Posterior cingulate gyrus (tissue), 11 donors: Measurements from ENCODE around the gene DIP2C.
"Not testable (repeated sequence)": the region's sequence is repeated elsewhere in the genome, so short reads cannot be mapped to it uniquely, and the experiment has no call there.

Source experiments
- DNase-seq, 10 donors: peaks; one replicate each; pipeline versions ENCODE4 v3.0.0 to v3.0.0-alpha.2; 2020 to 2021; ENCODE audit warnings: mixed read lengths in 3 of 10
- intact Hi-C: fragments of 100-400 bp; cut with DNase I; formaldehyde crosslinking; loops from one replicate; pipeline ENCODE4 v1.15.1; 2023

DIP2C gene

GRCh38 chr10:593421-593820, 96.0 kb downstream of the DIP2C start:
- DNase-seq, result peak in 2 of 10 donors; percentile 35 to 43
- intact Hi-C loops, result no loop called here

DNA sequence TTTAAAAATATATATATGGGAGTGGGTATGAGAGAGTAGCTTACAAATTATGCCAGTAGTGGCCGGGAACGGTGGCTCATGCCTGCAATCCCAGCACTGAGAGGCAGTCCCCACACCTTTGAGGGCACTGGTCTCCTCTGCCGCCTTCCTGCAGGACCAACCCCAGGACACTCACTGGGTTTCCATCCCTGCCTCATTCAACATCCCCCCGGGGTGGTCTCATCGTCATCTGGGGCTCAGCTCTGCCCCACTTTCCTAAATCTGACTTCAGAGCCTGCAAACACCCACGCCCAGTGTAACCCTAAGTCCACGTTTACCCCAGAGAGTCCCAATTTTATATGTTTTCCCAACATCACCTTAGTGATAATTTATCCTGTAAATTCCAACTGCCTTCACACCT, 96.5 kb downstream of the DIP2C start:
- intact Hi-C loops, result no loop called here
- peak in 2 of 10 donors; percentile 42 to 74 for DNase-seq

DNA sequence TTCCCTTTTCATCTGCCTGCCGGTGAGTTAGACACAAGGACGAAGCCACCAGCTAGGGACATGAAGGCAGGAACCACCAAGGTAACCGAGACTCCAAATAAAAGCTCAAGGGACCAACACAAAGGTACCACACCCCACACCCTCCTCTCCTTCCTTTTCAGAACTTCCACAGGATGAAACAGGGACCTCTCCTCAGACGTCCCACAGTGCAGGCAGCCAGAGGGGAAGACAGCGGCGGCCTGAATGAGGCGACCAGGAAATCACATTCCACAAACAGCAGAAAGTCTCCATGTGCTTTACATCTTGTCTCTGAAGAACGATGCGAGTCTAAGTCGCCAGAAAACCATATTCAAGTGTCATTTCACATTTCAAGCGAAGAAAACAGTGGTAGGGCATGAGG, 97.8 kb downstream of the DIP2C start:
- DNase-seq, result peak in 2 of 10 donors; percentile 20 to 29
- intact Hi-C loops, result no loop called here

GRCh38 chr10:590721-591120, 98.7 kb downstream of the DIP2C start:
- DNase-seq, result peak in 2 of 10 donors; percentile 28 to 54
- intact Hi-C loops, result no loop called here

- DNase-seq, result peak in 2 of 10 donors; percentile 18 to 59
- intact Hi-C loops, result no loop called here
Measured at GRCh38 chr10:589961-590680, 99.3 kb downstream of the DIP2C start.

DNA sequence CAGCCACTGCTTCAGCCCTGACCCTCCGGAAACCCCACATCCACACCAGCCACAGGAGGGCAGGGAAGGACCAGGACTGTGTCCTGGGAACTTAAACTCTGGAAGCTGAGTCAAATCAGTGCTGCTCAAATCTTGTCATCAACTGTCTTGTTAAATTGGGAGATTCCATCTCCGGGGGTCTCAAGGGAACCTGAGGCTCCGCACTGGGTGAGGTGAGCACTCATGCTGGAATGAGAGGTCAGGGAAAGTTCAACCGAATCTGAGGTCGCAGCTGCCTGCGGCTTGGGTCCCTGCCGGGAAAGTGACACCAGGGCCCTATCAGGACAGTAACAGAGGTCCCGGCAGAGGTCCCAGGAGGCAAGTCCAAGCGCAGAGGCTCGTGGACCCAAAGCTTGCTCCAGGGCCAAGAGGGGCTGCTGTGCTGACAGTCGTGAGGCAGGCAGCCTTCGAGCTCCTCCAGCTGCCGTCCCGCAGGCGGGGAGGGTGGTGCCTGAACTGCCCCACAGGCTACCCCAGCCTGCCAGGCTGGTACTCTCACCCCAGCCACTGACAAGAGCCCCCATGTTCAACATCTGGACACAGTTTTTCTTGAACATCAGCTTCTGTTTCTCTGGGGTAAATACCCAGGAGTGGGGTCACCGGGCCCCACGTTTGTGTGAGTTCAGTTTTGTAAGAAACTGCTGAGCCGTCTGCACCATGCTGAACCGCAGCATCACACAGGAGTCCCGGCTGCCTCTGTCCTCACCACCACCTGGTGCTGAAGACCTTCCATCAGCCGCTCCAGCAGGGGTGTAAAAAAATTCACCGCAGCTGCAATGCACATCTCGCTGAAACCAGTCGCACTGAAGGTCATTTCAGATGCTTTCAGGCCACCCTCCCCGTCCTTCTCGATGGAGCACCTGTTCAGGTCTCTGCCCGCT, 101.0 kb downstream of the DIP2C start:
- DNase-seq, result peak in 2 of 10 donors; percentile 77 to 82
- intact Hi-C loops, result no loop called here

GRCh38 chr10:586716-587115, 102.8 kb downstream of the DIP2C start:
- peak in 1 of 10 donors; percentile 39 for DNase-seq
- intact Hi-C loops, result no loop called here

DNA sequence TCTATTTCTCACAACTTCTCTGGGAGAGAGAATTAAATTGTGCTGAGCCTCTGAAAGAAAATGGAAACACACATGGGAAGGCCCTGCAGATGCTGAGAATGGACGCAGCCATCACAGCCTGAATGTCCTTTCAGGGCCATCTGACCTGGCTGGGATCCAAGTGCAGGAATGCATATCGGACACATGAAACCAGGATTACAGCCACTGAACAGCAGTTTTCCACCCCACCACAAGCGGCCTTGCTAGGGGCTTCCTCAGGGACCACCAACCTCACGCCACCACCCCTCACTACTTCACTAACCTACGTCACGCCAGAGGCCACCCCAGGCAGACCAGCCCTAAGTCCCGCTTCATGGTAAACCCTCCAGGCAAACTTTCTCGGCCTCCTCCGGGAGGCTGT, 103.3 kb downstream of the DIP2C start:
- intact Hi-C loops, result no loop called here
- DNase-seq, result peak in 2 of 10 donors; percentile 55 to 76

DNA sequence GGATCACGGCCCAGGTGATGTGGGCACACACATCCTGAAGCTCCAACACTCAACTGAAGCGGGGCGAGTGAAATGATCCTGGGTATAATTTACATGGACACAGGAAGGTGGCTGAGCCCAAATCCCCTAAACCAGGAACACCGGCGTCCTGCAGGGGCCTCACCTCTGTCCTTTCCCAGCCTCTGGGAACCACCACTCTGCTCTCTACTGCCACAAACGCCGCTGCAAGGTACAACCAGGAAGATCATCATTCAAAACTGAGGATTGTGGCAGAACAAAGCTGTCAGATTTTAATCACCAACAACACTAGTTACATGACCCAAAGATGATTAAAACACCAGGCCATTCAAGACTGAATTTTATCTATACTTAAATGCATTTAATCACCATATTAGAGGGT, 104.0 kb downstream of the DIP2C start:
- intact Hi-C loops, result no loop called here
- no peak for DNase-seq

- peak in 1 of 10 donors; percentile 64 for DNase-seq
- intact Hi-C loops, result not testable (repeated sequence)
Measured at GRCh38 chr10:584497-585290, 104.8 kb downstream of the DIP2C start.

DNA sequence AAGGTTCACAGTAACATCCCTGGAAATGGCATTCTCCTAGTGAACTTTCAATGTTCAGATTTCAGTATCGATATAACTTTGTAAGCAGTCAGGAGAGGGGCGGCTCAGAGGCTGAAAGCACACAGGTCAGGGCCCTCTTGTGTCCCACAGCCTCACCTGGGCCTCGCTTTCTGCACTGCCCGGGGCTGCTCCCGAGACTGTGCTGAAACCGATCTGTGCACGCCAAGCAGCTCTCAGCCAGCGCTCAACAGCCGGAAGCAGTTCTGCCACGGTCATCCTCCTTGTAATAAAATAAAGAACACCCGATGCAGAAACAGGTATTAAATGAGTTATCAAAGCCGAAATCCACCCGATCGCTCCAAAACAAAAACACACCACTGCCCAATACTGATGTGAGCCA, 106.0 kb downstream of the DIP2C start:
- intact Hi-C loops, result no loop called here
- DNase-seq, result peak in 2 of 10 donors; percentile 8 to 75

DNA sequence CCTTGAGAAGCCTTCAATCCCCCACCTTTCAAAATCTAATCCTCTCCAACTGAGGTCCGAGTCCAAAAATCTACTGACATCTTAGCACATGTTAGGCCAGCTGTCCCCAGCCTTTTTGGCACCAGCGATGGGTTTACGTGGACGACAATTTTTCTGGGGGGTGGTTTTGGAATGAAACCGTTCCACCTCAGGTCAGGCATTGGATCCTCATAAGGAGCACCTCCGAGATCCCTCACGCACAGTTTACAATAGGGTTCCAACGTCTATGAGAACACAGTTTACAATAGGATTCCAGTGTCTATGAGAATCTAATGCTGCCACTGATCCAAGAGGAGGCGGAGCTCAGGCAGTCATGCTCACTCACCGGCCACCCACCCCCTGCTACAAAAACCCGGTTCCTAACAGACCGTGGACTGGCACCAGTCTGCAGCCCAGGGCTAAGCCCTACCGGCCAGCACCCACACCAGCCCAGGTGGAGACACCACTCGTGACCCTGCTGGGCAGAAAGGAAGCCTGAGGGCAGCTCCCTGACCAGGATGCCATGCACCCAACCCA, 107.6 kb downstream of the DIP2C start:
- intact Hi-C loops, result no loop called here
- peak in 2 of 10 donors; percentile 10 to 80 for DNase-seq

- intact Hi-C loops, result loop anchor here (1.0 kb wide), 1 partner anchor 29 kb away; no protein-coding TSS in a partner anchor
Measured at GRCh38 chr10:580778-581177, 108.7 kb downstream of the DIP2C start.

DNA sequence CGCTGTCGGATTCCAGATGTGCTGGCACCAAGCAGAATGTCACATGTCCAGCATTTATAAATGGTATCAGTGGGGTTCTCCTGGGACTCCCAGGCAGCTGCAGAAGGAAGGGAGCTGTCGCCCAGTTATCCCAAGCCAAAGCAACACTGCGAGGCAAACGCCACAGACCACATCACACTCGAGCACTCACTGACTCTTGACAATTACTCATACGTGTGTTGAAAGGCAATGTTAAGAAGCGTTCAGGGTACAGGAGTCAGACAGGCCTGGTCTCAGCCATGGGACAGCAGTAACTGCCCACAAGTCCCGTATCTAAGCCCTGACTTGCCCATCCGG, 113.4 kb downstream of the DIP2C start:
- peak in 3 of 10 donors; percentile 13 to 81 (median 17) for DNase-seq
- intact Hi-C loops, result no loop called here

More at GRCh38 chr10:580778-581177, 108.7 kb downstream of the DIP2C start:
- peak in 1 of 10 donors; percentile 6 for DNase-seq

DNA sequence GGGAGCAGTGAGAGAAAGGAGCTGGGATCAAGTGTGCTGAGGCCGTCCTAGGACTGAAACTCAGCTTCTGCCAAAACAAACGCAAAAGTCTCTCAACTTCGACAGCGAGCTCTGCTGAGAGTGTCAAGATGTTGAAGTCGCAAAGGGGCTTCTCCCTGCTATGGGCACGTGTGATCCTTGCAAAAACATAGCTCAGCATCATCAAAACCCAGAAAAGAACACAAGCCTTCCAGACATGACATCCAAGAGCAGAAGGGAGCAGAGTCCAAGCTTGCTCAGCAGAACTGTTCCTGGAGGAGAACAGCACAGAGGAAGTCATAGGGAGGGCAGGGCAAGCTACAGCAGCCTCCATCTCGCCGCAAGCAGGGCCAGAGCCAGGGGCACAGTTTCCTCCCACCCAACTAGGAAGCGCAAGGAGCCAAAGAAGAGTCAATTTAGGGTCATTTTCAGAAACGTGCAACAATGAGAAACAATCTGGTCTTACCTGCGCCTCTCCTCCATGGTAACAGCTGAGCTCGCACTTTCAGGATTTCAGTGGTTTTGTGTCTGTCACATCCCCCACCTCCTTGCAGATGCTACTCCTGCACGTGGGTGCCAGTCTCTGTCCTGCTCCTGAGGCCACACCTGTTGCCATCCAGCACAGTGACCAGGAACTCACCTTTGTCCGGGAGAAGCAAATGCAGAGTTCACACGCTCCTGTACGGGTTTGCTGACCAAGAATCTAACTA, 113.9 kb downstream of the DIP2C start:
- intact Hi-C loops, result no loop called here
- peak in 3 of 10 donors; percentile 7 to 22 (median 17) for DNase-seq

DNA sequence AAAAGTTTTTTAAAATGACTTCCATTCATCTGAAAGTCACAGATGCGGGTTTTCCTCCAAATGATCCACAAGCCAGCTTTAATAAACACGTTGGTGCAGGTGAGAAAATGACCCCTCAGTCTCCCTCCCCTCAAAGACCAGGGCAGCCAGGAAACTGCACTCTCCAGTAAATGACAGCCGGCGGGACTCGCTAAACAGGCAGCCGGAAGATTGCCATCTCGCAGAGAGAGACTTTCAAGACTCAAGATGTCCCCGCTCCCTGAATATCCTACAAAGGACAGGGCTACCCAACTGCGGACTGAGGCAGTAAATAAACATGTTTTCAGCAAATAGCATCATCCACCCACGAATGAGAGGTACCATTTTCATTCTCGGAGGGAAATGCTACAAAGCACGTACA, 116.8 kb downstream of the DIP2C start:
- intact Hi-C loops, result no loop called here
- DNase-seq, result peak in 2 of 10 donors; percentile 8 to 46

- intact Hi-C loops, result no loop called here
- peak in 2 of 10 donors; percentile 5 to 52 for DNase-seq
Measured at GRCh38 chr10:571688-572451, 117.6 kb downstream of the DIP2C start.

- DNase-seq, result peak in 2 of 10 donors; percentile 6 to 32
- intact Hi-C loops, result no loop called here
Measured at GRCh38 chr10:571166-571565, 118.3 kb downstream of the DIP2C start.

GRCh38 chr10:570628-571163, 118.8 kb downstream of the DIP2C start:
- no peak for DNase-seq

More at GRCh38 chr10:570628-571163, 118.8 kb downstream of the DIP2C start:
- intact Hi-C loops, result no loop called here
